ENCODE results near the gene MFAP4.

- no peak for TF ChIP-seq CTCF (conservative IDR thresholded peaks at IDR 0.05; ENCODE audit: low read length)
- TF ChIP-seq EZH2phosphoT487 (IDR thresholded peaks at IDR 0.05; ENCODE audit: borderline replicate concordance), result no peak
Observed at GRCh38 chr17:19409066-19409465, 22.1 kb upstream of the MFAP4 start.

All from Loucy (cell line).